HFF-Myc (cell line): ENCODE results near the gene MAPKAP1.

ENCODE experiments used
- DNase-seq: peaks from one replicate; pipeline ENCODE4 v3.0.0-alpha.2; 2011; ENCODE audit warnings: low read depth; ENCODE audit errors: extremely low read depth
- H3K4me3 ChIP-seq: replicated peaks from 2 replicates; pipeline ENCODE4 v1.5.1; 2011; ENCODE audit warnings: low read depth, mild to moderate bottlenecking, control low read depth, low read length
- TF ChIP-seq, protein P1 (sequence below): IDR thresholded peaks from 2 replicates; pipeline ENCODE4 v1.5.1; 2012; ENCODE audit warnings: mild to moderate bottlenecking, low read depth, low read length, control low read depth; ENCODE audit errors: missing control alignments

Gene MAPKAP1

DNA sequence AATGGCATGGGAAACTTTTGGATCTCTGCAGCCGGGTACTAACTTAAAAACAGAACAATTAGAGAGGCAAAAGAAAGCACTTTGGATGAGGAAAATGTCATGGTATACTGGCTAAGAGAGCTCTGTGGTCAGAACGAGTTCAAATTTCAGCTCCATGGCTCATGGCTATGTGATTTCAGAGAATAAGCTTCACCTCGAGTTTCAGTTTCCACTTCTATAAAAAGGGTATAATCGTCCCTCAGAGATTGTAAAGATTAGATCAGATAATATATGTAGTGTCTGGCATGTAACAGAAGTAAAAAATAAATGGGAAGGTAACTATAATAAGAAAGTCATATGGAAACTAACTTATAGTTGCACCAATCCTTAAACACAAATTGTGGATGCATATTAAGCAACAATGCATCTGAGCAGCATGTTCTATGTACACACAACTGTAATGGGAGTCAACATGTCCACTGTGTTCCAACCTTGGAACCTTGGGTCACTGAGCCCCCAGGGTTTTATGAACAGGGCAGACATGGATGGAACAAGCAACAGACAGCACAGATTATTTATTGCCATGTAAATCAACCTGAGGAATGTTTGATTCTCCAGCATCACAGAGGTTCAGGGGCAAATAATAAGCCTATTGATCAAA, 145.4 kb downstream of the MAPKAP1 start:
- H3K4me3 ChIP-seq = no peak overlapping the region
- no peak for DNase-seq
- TF ChIP-seq, protein P1, sequence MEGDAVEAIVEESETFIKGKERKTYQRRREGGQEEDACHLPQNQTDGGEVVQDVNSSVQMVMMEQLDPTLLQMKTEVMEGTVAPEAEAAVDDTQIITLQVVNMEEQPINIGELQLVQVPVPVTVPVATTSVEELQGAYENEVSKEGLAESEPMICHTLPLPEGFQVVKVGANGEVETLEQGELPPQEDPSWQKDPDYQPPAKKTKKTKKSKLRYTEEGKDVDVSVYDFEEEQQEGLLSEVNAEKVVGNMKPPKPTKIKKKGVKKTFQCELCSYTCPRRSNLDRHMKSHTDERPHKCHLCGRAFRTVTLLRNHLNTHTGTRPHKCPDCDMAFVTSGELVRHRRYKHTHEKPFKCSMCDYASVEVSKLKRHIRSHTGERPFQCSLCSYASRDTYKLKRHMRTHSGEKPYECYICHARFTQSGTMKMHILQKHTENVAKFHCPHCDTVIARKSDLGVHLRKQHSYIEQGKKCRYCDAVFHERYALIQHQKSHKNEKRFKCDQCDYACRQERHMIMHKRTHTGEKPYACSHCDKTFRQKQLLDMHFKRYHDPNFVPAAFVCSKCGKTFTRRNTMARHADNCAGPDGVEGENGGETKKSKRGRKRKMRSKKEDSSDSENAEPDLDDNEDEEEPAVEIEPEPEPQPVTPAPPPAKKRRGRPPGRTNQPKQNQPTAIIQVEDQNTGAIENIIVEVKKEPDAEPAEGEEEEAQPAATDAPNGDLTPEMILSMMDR = no peak

DNA sequence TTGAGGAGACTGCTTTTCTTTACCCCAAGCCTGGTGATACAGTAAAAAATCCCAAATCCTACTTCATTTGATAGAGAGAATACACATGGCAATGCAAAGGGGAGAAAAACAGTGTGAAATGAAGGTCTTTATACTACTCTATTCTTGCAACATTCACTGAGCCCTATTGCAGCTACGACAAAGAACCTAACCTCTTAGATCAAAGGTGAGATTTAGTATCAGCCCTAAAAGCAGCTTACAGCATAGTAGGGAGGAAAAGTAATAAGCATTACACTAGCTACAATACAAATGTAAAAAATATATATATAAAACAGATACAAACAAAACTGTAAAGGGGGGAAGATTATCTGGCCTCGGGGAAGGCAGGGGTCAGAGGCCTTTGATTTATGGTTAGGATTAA, 147.1 kb downstream of the MAPKAP1 start:
- no peak overlapping the region for H3K4me3 ChIP-seq
- DNase-seq = no peak
- TF ChIP-seq, protein P1 = no peak

GRCh38 chr9:125559194-125559593, 147.8 kb downstream of the MAPKAP1 start:
- TF ChIP-seq, protein P1 = no peak
- no peak overlapping the region for H3K4me3 ChIP-seq
- no peak for DNase-seq

GRCh38 chr9:125558453-125559092, 148.4 kb downstream of the MAPKAP1 start:
- no peak overlapping the region for H3K4me3 ChIP-seq
- TF ChIP-seq, protein P1 = peak; percentile 86
- DNase-seq = peak; percentile 59

GRCh38 chr9:125556046-125556721, 150.8 kb downstream of the MAPKAP1 start:
- TF ChIP-seq, protein P1 = no peak
- no peak for DNase-seq
- no peak overlapping the region for H3K4me3 ChIP-seq

DNA sequence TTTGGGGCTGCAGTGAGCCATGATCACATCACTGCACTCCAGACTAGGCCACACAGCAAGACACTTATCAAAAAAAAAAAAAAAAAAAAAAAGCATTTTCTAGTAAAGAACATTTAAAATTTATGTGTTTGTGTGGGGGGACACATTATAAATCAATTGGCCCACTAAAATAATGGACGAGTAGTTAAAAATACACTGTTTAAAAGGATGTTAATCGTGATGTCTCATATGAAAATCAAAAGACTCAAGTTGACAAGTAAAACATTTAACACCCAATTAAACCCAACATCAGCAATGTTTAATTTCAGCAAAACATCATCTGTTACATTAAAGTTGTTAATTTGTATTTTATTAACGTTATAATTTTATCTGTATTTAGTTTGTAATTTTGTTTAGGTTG, 152.3 kb downstream of the MAPKAP1 start:
- no peak for DNase-seq
- TF ChIP-seq, protein P1 = no peak
- H3K4me3 ChIP-seq = no peak overlapping the region
